Panc1 (cell line): ENCODE data around the gene TGM3. TPM values are rescaled to one million over a fixed set of nuclear protein-coding genes. Genes with fewer than 3 reads are reported as not detected.

ENCODE experiments used
- ATAC-seq: fragments of 200-7000 bp; cut with Tn5 transposase; 2 replicates; pipeline ENCODE4 v1.9.1; 2020; ENCODE audit warnings: mild to moderate bottlenecking, moderate library complexity
- BruUV-seq: library from RNA; stranded (reverse); fragments of 400-500 nt; replicated peaks from 2 replicates; lab custom pipeline; 2021; lab: Mats Ljungman, UMichigan
- CTCF ChIA-PET: fragments of 300-600 bp; sonication (Branson Sonifier 250); formaldehyde crosslinking; loops from one replicate; lab custom pipeline; 2022; ENCODE audit warnings: antibody characterized with exemption; lab: Charles Lee
- POLR2A ChIA-PET: fragments of 300-600 bp; sonication (Branson Sonifier 250); formaldehyde crosslinking; loops from one replicate; lab custom pipeline; 2022; ENCODE audit warnings: antibody characterized with exemption; lab: Charles Lee
- DNase-seq: peaks from one replicate; pipeline ENCODE4 v3.0.0-alpha.2; 2010; ENCODE audit warnings: low read depth, low spot score
- H3K27ac ChIP-seq: 2 replicates; pipeline ENCODE4 v1.5.1; 2011; ENCODE audit warnings: mild to moderate bottlenecking, low read length, inconsistent platforms
- H3K27me3 ChIP-seq: fragments of 200-500 bp; sonication (Bioruptor generic); 2 replicates; pipeline ENCODE4 v1.6.0; 2014; ENCODE audit warnings: low read length, inconsistent platforms; ENCODE audit not compliant: control insufficient read depth, insufficient read depth
- H3K36me3 ChIP-seq: fragments of 200-500 bp; sonication (Bioruptor generic); 2 replicates; pipeline ENCODE4 v1.5.1; 2014; ENCODE audit warnings: inconsistent platforms, mild to moderate bottlenecking, low read length, moderate library complexity; ENCODE audit not compliant: control insufficient read depth, insufficient read depth
- H3K4me1 ChIP-seq: 2 replicates; pipeline ENCODE4 v1.5.1; 2011; ENCODE audit warnings: inconsistent platforms, mild to moderate bottlenecking, low read length, moderate library complexity; ENCODE audit not compliant: control insufficient read depth, insufficient read depth
- H3K4me3 ChIP-seq, 2 experiments: 2 replicates each; pipeline ENCODE4 v1.5.1; 2011 to 2012; ENCODE audit warnings: low read depth in 2 of 2, low read length in 2 of 2, mild to moderate bottlenecking in 2 of 2, inconsistent platforms in 1 of 2, moderate library complexity in 1 of 2
- H3K9me3 ChIP-seq: fragments of 200-500 bp; sonication (Bioruptor generic); 2 replicates; pipeline ENCODE4 v1.5.1; 2014; ENCODE audit warnings: low read depth, mild to moderate bottlenecking, inconsistent platforms, low read length, moderate library complexity; ENCODE audit not compliant: control insufficient read depth, insufficient read depth
- CTCF ChIP-seq: fragments of 450-650 bp; IDR thresholded peaks from 2 replicates; pipeline ENCODE4 v1.5.1; 2017; ENCODE audit warnings: mild to moderate bottlenecking
- POLR2AphosphoS5 ChIP-seq: IDR thresholded peaks from 2 replicates; pipeline ENCODE4 v1.6.1; 2012; ENCODE audit warnings: mild to moderate bottlenecking, low read depth, low read length, moderate library complexity
- REST ChIP-seq, 2 experiments: IDR thresholded peaks; 2 replicates each; pipeline ENCODE4 v1.6.1; 2011 to 2012; ENCODE audit warnings: low read depth in 2 of 2, control low read depth in 1 of 2, low read length in 1 of 2, mild to moderate bottlenecking in 1 of 2, moderate library complexity in 1 of 2; ENCODE audit not compliant: insufficient read depth in 1 of 2
- SIN3A ChIP-seq: IDR thresholded peaks from 2 replicates; pipeline ENCODE4 v1.6.1; 2012; ENCODE audit warnings: low read depth, mild to moderate bottlenecking, low read length, moderate library complexity, borderline replicate concordance; ENCODE audit not compliant: insufficient read depth
- TCF7L2 ChIP-seq: IDR thresholded peaks from 2 replicates; pipeline ENCODE4 v1.6.1; 2011; ENCODE audit warnings: mild to moderate bottlenecking, low read depth, low read length, inconsistent platforms
- in situ Hi-C: cut with HindIII; loops from 2 replicates; pipeline ENCODE4 v1.10.0; 2016; ENCODE audit warnings: low sequenced_read_pairs, low pct_unique_long_range_greater_than_20kb
- intact Hi-C: fragments of 100-400 bp; cut with micrococcal nuclease; formaldehyde crosslinking; loops from one replicate; pipeline ENCODE4 v1.10.0; 2022; ENCODE audit not compliant: unreplicated experiment
- total RNA-seq: library from RNA; stranded (reverse); gene quantifications from one replicate; pipeline ENCODE4 v1.2.1, GENCODE V29; 2021; ENCODE audit not compliant: unreplicated experiment

The TGM3 gene
- total RNA-seq, 1 experiment from 2014 or later = not detected

- intact Hi-C loops = no loop called here
- Histone ChIP-seq H3K27ac (no peak overlapping the region), H3K36me3 (no peaks in the 10 kb centered on the region), H3K4me1 (no peaks in the 10 kb centered on the region), H3K27me3 (peaks cover 6% of the 10 kb centered on the region; the same call in 1 of the 2 replicates), H3K4me3 (no peak overlapping the region), H3K9me3 (no peaks in the 10 kb centered on the region)
- TF ChIP-seq TCF7L2 (no peak), SIN3A (no peak), REST (IDR thresholded peaks at IDR 0.05; ENCODE audit: insufficient read depth in 1 of 2, low read depth in 2 of 2, low read length in 1 of 2) (no peak), POLR2AphosphoS5 (no peak), CTCF (no peak)
- no TSS peak for BruUV-seq
- ChIA-PET POLR2A (no interaction called here), CTCF (no interaction called here)
- in situ Hi-C loops = no loop called here
- ATAC-seq (no peak), DNase-seq (no peak)
These were observed 89.7 kb downstream of the TGM3 start for GRCh38 chr20:2385496-2385895.

- POLR2A ChIA-PET = no interaction called here
- in situ Hi-C loops = no loop called here
- intact Hi-C loops = no loop called here
- H3K9me3 ChIP-seq = no peaks in the 10 kb centered on the region
- no peaks in the 10 kb centered on the region for H3K4me1 ChIP-seq
- ATAC-seq (0 out of 2 replicates have a peak, but pooled peaks have one; percentile 17), DNase-seq (no peak)
- H3K4me3 ChIP-seq = no peak overlapping the region
- no TSS peak for BruUV-seq
- no peak overlapping the region for H3K27ac ChIP-seq
- CTCF ChIA-PET = interaction anchor here (0.5 to 2.0 kb wide), 4 partner anchors 69 to 179 kb away, joined by 3 to 6 read pairs (median 4); no protein-coding TSS in a partner anchor
- no peaks in the 10 kb centered on the region for H3K36me3 ChIP-seq
- TF ChIP-seq TCF7L2 = no peak
- no peak for TF ChIP-seq POLR2AphosphoS5
- TF ChIP-seq REST (IDR thresholded peaks at IDR 0.05; ENCODE audit: insufficient read depth in 1 of 2, low read depth in 2 of 2, low read length in 1 of 2) = no peak
- no peak for TF ChIP-seq CTCF
- no peak for TF ChIP-seq SIN3A
- peaks cover 6% of the 10 kb centered on the region; the same call in 1 of the 2 replicates for H3K27me3 ChIP-seq
These were observed 90.8 kb downstream of the TGM3 start for GRCh38 chr20:2386516-2387179.
